Measurements from ENCODE around the gene FCRLB. TPM values are rescaled to one million over a fixed set of nuclear protein-coding genes. Genes with fewer than 3 reads are reported as not detected.

FCRLB gene
- total and polyA plus RNA-seq, 2 of the 13 experiments (the other 11 are each of a cell fraction or from before 2014, with no cell fraction given), result 0.08 to 0.11 TPM

DNA sequence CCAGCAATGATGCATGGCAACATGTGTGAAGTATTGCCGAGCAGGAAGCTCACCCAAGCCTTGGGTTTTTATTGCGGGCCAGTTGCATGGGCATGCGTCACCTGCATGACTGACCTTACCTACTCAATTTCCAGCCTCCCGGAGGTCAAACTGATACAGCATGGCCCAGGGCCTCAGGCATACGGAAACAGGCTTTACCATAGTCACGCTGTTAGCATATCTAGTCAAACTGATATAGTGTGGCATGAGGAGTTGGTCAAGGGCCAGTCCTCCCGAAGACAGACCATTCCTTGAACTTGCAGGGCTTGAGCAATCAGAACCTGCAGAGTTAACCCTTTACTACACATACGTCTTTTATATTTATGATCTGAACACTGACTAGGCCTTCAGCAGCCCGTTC lies 21.9 kb downstream of the FCRLB start:
- CTCF ChIA-PET (ENCODE audit: low intra/inter-chr PET ratio, low total read pairs), result no interaction called here
- H3K4me2 ChIP-seq (ENCODE audit: low read depth, low read length), result 0 out of 2 replicates have a peak overlapping the region, but pooled peaks have one; percentile 2

More for the DNA sequence above, 21.9 kb downstream of the FCRLB start:
- no peaks in the 10 kb centered on the region; a peak in 2 of 5 replicates for H3K27me3 ChIP-seq (ENCODE audit: control insufficient read depth in 1 of 2, insufficient read depth in 2 of 2, low read length in 2 of 2)
- POLR2A ChIA-PET, result no interaction called here
- peaks cover 8% of the 10 kb centered on the region; the same call in 1 of the 2 replicates for H3K4me1 ChIP-seq (ENCODE audit: insufficient read depth, low read length)
- no peaks in the 10 kb centered on the region for H4K20me1 ChIP-seq (ENCODE audit: insufficient read depth, low read length)
- ATAC-seq, result peak; percentile 63
- no TSS peak for BruUV-seq (replicated peaks)
- in situ Hi-C loops (cut with HindIII; ENCODE audit: extremely low pct_ligation_motif_present, low pct_unique_long_range_greater_than_20kb), result loop anchor here (10.0 kb wide), 1 partner anchor 98 kb away; no protein-coding TSS in a partner anchor
- no peak overlapping the region for H2AFZ ChIP-seq (ENCODE audit: low read length)
- no peaks in the 10 kb centered on the region for H3K79me2 ChIP-seq (ENCODE audit: insufficient read depth, low read length)
- FAIRE-seq, result no peak
- no peak overlapping the region for H3K4me3 ChIP-seq (replicated peaks in 1 of 3; ENCODE audit: insufficient read depth in 1 of 3, low read depth in 2 of 3, low read length in 3 of 3)
- TF ChIP-seq ZNF33A (CRISPR knock-in tag; IDR thresholded peaks at IDR 0.05; ENCODE audit: borderline replicate concordance) (no peak), KMT2A (CRISPR knock-in tag; IDR thresholded peaks at IDR 0.05) (no peak), SAP130 (CRISPR knock-in tag; IDR thresholded peaks at IDR 0.05; ENCODE audit: low read depth) (no peak), NR2F1 (CRISPR knock-in tag; IDR thresholded peaks at IDR 0.05) (no peak), NFYC (CRISPR knock-in tag; IDR thresholded peaks at IDR 0.05) (no peak), HES4 (CRISPR knock-in tag; IDR thresholded peaks at IDR 0.05; ENCODE audit: borderline replicate concordance) (no peak), EP300 (IDR thresholded peaks at IDR 0.05; ENCODE audit: low read depth in 2 of 2, low read length in 2 of 2) (no peak), EP300 (CRISPR knock-in tag; IDR thresholded peaks at IDR 0.05; ENCODE audit: borderline replicate concordance) (no peak), POLR2AphosphoS5 (IDR thresholded peaks at IDR 0.05; ENCODE audit: low read depth, low read length) (no peak), BRD4 (CRISPR knock-in tag; IDR thresholded peaks at IDR 0.05) (no peak), CREM (IDR thresholded peaks at IDR 0.05) (no peak), CREM (CRISPR knock-in tag; IDR thresholded peaks at IDR 0.05) (no peak)
- TF ChIP-seq, protein P1, sequence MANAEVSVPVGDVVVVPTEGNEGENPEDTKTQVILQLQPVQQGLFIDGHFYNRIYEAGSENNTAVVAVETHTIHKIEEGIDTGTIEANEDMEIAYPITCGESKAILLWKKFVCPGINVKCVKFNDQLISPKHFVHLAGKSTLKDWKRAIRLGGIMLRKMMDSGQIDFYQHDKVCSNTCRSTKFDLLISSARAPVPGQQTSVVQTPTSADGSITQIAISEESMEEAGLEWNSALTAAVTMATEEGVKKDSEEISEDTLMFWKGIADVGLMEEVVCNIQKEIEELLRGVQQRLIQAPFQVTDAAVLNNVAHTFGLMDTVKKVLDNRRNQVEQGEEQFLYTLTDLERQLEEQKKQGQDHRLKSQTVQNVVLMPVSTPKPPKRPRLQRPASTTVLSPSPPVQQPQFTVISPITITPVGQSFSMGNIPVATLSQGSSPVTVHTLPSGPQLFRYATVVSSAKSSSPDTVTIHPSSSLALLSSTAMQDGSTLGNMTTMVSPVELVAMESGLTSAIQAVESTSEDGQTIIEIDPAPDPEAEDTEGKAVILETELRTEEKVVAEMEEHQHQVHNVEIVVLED (CRISPR knock-in tag; IDR thresholded peaks at IDR 0.05; ENCODE audit: borderline replicate concordance), result no peak
- TF ChIP-seq, protein P2, sequence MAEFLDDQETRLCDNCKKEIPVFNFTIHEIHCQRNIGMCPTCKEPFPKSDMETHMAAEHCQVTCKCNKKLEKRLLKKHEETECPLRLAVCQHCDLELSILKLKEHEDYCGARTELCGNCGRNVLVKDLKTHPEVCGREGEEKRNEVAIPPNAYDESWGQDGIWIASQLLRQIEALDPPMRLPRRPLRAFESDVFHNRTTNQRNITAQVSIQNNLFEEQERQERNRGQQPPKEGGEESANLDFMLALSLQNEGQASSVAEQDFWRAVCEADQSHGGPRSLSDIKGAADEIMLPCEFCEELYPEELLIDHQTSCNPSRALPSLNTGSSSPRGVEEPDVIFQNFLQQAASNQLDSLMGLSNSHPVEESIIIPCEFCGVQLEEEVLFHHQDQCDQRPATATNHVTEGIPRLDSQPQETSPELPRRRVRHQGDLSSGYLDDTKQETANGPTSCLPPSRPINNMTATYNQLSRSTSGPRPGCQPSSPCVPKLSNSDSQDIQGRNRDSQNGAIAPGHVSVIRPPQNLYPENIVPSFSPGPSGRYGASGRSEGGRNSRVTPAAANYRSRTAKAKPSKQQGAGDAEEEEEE (CRISPR knock-in tag; IDR thresholded peaks at IDR 0.05; ENCODE audit: borderline replicate concordance), result no peak
- TF ChIP-seq, protein P3, sequence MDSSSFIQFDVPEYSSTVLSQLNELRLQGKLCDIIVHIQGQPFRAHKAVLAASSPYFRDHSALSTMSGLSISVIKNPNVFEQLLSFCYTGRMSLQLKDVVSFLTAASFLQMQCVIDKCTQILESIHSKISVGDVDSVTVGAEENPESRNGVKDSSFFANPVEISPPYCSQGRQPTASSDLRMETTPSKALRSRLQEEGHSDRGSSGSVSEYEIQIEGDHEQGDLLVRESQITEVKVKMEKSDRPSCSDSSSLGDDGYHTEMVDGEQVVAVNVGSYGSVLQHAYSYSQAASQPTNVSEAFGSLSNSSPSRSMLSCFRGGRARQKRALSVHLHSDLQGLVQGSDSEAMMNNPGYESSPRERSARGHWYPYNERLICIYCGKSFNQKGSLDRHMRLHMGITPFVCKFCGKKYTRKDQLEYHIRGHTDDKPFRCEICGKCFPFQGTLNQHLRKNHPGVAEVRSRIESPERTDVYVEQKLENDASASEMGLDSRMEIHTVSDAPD (CRISPR knock-in tag; IDR thresholded peaks at IDR 0.05), result no peak
- no peak overlapping the region for H3K27ac ChIP-seq (ENCODE audit: extremely low read length, insufficient read depth, low read length)
- H3K36me3 ChIP-seq (replicated peaks in 1 of 2; ENCODE audit: control insufficient read depth in 1 of 2, insufficient read depth in 2 of 2, low read length in 2 of 2), result no peaks in the 10 kb centered on the region
- intact Hi-C loops (cut with micrococcal nuclease; ENCODE audit: unreplicated experiment), result loop anchor here (10.0 kb wide), 1 partner anchor 178 kb away; no protein-coding TSS in a partner anchor
- no peaks in the 10 kb centered on the region for H3K9me3 ChIP-seq (ENCODE audit: low read length)
- no peak overlapping the region for H3K9ac ChIP-seq (ENCODE audit: insufficient read depth, low read depth, low read length)
- DNase-seq (ENCODE audit: low spot score), result no peak
- 25% methylated on average over 3 of the region's 9 CpGs for WGBS (ENCODE audit: low lambda C conversion rate)

All from HepG2 (cell line).